ENCODE measurements around the gene EDRF1.

Gene EDRF1

DNA sequence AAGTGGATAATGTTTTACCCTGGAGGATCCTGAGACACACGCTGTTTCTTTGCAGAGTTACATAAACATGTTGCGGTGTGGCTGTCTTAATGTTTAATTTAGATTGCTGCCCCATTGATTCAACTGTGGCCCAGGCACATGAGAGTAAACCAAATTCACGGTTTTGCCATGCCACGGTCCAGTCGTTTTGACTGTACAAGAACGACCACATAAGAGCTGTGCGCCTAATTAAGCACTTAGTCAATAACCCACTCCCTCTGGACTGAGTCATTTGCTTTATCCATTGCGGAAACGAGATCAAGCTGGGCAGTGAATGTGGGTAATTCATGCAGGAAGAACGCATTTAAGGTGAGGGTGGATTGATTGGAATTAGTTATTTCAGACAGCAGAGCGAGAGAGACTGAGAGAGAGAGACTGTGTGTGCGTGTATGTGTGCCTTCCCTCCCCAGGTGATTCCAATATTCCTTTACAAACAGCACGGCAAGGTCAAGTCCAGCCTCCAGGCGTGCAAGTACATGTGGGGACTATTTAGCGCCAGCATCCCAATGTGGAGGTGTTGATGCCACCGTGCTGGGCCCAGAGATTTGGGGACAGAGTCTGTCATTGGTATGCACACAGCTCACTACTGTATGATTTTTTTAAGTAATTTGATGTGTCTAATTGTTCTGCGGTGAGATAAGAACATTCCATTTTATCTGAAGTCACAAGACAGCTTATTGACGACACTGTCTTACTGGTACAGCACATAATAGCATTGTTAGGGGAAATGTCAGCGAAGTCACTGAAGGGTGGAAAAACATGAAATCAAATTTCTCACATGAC, 28.1 kb upstream of the EDRF1 start (continued):
- TF ChIP-seq, protein P1, sequence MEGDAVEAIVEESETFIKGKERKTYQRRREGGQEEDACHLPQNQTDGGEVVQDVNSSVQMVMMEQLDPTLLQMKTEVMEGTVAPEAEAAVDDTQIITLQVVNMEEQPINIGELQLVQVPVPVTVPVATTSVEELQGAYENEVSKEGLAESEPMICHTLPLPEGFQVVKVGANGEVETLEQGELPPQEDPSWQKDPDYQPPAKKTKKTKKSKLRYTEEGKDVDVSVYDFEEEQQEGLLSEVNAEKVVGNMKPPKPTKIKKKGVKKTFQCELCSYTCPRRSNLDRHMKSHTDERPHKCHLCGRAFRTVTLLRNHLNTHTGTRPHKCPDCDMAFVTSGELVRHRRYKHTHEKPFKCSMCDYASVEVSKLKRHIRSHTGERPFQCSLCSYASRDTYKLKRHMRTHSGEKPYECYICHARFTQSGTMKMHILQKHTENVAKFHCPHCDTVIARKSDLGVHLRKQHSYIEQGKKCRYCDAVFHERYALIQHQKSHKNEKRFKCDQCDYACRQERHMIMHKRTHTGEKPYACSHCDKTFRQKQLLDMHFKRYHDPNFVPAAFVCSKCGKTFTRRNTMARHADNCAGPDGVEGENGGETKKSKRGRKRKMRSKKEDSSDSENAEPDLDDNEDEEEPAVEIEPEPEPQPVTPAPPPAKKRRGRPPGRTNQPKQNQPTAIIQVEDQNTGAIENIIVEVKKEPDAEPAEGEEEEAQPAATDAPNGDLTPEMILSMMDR (tag by site-specific recombination; IDR thresholded peaks at IDR 0.05), result no peak
- TF ChIP-seq ZNF571 (tag by site-specific recombination; IDR thresholded peaks at IDR 0.05), result no peak
- TF ChIP-seq, protein P2, sequence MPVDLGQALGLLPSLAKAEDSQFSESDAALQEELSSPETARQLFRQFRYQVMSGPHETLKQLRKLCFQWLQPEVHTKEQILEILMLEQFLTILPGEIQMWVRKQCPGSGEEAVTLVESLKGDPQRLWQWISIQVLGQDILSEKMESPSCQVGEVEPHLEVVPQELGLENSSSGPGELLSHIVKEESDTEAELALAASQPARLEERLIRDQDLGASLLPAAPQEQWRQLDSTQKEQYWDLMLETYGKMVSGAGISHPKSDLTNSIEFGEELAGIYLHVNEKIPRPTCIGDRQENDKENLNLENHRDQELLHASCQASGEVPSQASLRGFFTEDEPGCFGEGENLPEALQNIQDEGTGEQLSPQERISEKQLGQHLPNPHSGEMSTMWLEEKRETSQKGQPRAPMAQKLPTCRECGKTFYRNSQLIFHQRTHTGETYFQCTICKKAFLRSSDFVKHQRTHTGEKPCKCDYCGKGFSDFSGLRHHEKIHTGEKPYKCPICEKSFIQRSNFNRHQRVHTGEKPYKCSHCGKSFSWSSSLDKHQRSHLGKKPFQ (tag by site-specific recombination; IDR thresholded peaks at IDR 0.05), result 0 out of 2 replicates have a peak, but pooled peaks have one; percentile 10
- no peak for TF ChIP-seq ZFP3 (tag by site-specific recombination; IDR thresholded peaks at IDR 0.05; ENCODE audit: low read depth)
- TF ChIP-seq ZSCAN30 (tag by site-specific recombination; IDR thresholded peaks at IDR 0.05), result no peak; the same call in 1 of the 2 replicates
- TF ChIP-seq, protein P3, sequence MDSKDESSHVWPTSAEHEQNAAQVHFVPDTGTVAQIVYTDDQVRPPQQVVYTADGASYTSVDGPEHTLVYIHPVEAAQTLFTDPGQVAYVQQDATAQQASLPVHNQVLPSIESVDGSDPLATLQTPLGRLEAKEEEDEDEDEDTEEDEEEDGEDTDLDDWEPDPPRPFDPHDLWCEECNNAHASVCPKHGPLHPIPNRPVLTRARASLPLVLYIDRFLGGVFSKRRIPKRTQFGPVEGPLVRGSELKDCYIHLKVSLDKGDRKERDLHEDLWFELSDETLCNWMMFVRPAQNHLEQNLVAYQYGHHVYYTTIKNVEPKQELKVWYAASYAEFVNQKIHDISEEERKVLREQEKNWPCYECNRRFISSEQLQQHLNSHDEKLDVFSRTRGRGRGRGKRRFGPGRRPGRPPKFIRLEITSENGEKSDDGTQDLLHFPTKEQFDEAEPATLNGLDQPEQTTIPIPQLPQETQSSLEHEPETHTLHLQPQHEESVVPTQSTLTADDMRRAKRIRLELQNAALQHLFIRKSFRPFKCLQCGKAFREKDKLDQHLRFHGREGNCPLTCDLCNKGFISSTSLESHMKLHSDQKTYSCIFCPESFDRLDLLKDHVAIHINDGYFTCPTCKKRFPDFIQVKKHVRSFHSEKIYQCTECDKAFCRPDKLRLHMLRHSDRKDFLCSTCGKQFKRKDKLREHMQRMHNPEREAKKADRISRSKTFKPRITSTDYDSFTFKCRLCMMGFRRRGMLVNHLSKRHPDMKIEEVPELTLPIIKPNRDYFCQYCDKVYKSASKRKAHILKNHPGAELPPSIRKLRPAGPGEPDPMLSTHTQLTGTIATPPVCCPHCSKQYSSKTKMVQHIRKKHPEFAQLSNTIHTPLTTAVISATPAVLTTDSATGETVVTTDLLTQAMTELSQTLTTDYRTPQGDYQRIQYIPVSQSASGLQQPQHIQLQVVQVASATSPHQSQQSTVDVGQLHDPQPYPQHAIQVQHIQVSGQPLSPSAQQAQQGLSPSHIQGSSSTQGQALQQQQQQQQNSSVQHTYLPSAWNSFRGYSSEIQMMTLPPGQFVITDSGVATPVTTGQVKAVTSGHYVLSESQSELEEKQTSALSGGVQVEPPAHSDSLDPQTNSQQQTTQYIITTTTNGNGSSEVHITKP (tag by site-specific recombination; IDR thresholded peaks at IDR 0.05), result peak; percentile 94
- no peak for TF ChIP-seq EGR2 (tag by site-specific recombination; IDR thresholded peaks at IDR 0.05; ENCODE audit: low read depth)
- no peak for TF ChIP-seq ZNF23 (tag by site-specific recombination; IDR thresholded peaks at IDR 0.05; ENCODE audit: borderline replicate concordance)
- no peak for TF ChIP-seq ZNF521 (tag by site-specific recombination; IDR thresholded peaks at IDR 0.05)
- TF ChIP-seq ZNF394 (tag by site-specific recombination; IDR thresholded peaks at IDR 0.05; ENCODE audit: borderline replicate concordance), result peak; percentile 51; the same call in 1 of the 2 replicates
- TF ChIP-seq, protein P4, sequence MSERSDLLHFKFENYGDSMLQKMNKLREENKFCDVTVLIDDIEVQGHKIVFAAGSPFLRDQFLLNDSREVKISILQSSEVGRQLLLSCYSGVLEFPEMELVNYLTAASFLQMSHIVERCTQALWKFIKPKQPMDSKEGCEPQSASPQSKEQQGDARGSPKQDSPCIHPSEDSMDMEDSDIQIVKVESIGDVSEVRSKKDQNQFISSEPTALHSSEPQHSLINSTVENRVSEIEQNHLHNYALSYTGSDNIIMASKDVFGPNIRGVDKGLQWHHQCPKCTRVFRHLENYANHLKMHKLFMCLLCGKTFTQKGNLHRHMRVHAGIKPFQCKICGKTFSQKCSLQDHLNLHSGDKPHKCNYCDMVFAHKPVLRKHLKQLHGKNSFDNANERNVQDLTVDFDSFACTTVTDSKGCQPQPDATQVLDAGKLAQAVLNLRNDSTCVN (tag by site-specific recombination; optimal IDR thresholded peaks at IDR 0.05), result no peak
- TF ChIP-seq ZBTB7A (tag by site-specific recombination; IDR thresholded peaks at IDR 0.05; ENCODE audit: low read depth), result no peak
- TF ChIP-seq ZNF354C (tag by site-specific recombination; IDR thresholded peaks at IDR 0.05; ENCODE audit: borderline replicate concordance, low read depth), result no peak
- TF ChIP-seq ZXDB (tag by site-specific recombination; IDR thresholded peaks at IDR 0.05), result peak; percentile 67
- TF ChIP-seq, protein P5, sequence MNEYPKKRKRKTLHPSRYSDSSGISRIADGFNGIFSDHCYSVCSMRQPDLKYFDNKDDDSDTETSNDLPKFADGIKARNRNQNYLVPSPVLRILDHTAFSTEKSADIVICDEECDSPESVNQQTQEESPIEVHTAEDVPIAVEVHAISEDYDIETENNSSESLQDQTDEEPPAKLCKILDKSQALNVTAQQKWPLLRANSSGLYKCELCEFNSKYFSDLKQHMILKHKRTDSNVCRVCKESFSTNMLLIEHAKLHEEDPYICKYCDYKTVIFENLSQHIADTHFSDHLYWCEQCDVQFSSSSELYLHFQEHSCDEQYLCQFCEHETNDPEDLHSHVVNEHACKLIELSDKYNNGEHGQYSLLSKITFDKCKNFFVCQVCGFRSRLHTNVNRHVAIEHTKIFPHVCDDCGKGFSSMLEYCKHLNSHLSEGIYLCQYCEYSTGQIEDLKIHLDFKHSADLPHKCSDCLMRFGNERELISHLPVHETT (tag by site-specific recombination; IDR thresholded peaks at IDR 0.05), result peak; percentile 84; the same call in 1 of the 2 replicates
- no peak for TF ChIP-seq ZNF791 (tag by site-specific recombination; IDR thresholded peaks at IDR 0.05)
- TF ChIP-seq ZNF248 (tag by site-specific recombination; IDR thresholded peaks at IDR 0.05), result no peak
- TF ChIP-seq ZNF473 (tag by site-specific recombination; IDR thresholded peaks at IDR 0.05), result no peak
- peak; percentile 93 for TF ChIP-seq ZNF629 (tag by site-specific recombination; IDR thresholded peaks at IDR 0.05)
- no peak for TF ChIP-seq ZNF302 (tag by site-specific recombination; IDR thresholded peaks at IDR 0.05; ENCODE audit: low read depth)
- TF ChIP-seq, protein P6, sequence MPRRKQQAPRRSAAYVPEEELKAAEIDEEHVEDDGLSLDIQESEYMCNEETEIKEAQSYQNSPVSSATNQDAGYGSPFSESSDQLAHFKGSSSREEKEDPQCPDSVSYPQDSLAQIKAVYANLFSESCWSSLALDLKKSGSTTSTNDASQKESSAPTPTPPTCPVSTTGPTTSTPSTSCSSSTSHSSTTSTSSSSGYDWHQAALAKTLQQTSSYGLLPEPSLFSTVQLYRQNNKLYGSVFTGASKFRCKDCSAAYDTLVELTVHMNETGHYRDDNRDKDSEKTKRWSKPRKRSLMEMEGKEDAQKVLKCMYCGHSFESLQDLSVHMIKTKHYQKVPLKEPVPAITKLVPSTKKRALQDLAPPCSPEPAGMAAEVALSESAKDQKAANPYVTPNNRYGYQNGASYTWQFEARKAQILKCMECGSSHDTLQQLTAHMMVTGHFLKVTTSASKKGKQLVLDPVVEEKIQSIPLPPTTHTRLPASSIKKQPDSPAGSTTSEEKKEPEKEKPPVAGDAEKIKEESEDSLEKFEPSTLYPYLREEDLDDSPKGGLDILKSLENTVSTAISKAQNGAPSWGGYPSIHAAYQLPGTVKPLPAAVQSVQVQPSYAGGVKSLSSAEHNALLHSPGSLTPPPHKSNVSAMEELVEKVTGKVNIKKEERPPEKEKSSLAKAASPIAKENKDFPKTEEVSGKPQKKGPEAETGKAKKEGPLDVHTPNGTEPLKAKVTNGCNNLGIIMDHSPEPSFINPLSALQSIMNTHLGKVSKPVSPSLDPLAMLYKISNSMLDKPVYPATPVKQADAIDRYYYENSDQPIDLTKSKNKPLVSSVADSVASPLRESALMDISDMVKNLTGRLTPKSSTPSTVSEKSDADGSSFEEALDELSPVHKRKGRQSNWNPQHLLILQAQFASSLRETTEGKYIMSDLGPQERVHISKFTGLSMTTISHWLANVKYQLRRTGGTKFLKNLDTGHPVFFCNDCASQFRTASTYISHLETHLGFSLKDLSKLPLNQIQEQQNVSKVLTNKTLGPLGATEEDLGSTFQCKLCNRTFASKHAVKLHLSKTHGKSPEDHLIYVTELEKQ (tag by site-specific recombination; IDR thresholded peaks at IDR 0.05; ENCODE audit: borderline replicate concordance), result peak; percentile 69
- TF ChIP-seq SP3 (tag by site-specific recombination; IDR thresholded peaks at IDR 0.05), result 0 out of 2 replicates have a peak, but pooled peaks have one; percentile 43
- TF ChIP-seq ZNF585B (tag by site-specific recombination; IDR thresholded peaks at IDR 0.05), result no peak
- TF ChIP-seq KLF9 (tag by site-specific recombination; IDR thresholded peaks at IDR 0.05; ENCODE audit: low read depth), result 0 out of 2 replicates have a peak, but pooled peaks have one; percentile 12
- peak; percentile 34 for TF ChIP-seq KLF8 (tag by site-specific recombination; IDR thresholded peaks at IDR 0.05)
- TF ChIP-seq ZNF560 (tag by site-specific recombination; IDR thresholded peaks at IDR 0.05; ENCODE audit: borderline replicate concordance), result no peak

All from HEK293 (cell line).